HG03354 (cell line): ENCODE results near the gene PTRHD1.
"Not testable (repeated sequence)": the region's sequence is repeated elsewhere in the genome, so short reads cannot be mapped to it uniquely, and the experiment has no call there.

Source experiments
- ATAC-seq: cut with Tn5 transposase; IDR thresholded peaks from one replicate; pipeline ENCODE4 v1.9.1; 2021; ENCODE audit warnings: mild to moderate bottlenecking; ENCODE audit not compliant: unreplicated experiment, poor library complexity, severe bottlenecking

Gene PTRHD1, protein sequence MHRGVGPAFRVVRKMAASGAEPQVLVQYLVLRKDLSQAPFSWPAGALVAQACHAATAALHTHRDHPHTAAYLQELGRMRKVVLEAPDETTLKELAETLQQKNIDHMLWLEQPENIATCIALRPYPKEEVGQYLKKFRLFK

GRCh38 chr2:24792874-24793760 lies at the start of gene PTRHD1, which contains the start of gene CENPO:
Gene PTRHD1 (minus strand): TSS chr2:24793391. CDS start chr2:24793377, 14 bp downstream.
Gene CENPO (plus strand): TSS chr2:24793425. CDS start chr2:24793920, 495 bp downstream.
- ATAC-seq, result peak; percentile 95

- no peak for ATAC-seq
Measured at GRCh38 chr2:24842081-24843050, 49.2 kb upstream of the PTRHD1 start.

DNA sequence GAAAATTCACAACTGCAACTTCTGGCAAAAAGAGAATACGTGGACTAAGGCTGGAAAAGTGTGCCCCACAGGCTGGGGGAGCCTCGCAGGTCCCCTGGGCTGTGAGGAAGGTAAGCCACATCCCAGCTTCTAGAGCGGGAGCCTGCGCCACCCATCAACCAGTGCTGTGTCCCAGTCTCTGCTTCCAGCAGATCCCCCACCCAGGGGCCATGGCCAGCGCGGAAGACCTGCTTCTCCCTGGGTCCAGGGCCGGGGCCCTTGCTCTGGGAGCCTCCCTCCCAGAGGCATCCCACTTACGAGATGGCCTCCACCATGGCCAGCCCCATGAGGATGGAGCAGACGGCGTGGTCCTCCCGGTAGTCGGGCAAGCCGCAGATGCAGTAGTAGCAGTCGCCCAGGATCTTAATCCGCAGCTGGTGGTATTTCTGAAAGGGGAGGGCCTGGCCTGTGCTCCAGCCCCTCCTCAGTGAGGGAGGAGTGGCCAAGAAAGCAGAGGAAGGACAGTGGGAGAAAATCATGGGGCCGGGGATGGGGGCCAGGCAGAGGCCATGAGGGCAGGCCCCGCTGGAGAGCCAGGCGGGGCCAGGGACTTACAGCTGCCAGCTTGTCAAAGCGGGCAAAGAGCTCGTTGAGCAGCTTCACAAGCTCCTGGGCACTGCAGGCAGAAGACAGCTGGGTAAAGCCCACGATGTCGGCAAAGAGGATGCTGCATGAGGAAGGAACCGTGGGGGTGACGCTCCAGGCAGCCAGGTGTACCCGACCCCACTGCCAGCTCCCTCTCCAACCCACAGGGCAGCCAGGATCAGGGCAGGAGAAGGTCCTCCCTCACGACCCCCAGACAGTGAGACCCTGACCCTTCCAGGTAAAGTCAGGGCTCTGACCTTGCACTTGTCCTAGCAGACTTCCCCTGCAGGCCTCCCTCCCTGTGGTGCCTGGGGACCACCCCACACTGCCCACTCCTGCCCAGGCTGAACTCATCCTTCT lies 48.1 kb upstream of the PTRHD1 start:
- ATAC-seq, result no peak

DNA sequence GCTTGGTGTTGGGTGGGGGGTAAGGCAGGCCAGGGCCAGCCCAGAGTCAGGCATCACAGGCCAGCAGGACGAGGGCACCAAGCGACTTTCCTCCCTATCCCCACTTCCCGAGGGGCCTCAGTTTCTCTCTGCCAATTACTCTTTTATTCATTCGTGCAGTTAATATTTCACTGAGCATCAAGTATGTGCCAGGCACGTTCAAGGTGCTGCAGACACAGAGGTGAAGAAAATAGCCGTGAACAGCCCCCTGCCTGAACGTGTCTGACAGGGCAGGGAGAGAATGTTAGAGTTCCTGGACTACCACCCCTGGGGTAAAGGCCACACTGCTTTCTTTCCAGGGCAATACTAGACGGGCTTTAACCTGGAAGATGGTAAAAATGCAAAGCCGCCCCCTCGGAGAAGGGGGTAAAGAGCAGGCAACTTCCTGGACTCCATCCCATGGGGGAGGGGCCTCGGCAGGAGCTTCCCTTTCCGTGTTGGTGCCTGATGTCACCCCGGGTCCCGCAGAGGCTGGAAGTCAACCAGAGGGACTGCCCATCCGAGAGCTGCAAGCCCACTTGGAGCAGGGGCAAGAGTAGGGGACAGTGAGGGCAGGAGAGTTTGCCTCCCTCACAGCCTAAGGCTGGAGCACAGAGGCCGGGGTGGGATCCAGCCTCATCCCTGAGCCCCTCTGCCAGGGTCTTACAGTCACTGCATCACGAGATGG lies 47.1 kb upstream of the PTRHD1 start:
- ATAC-seq, result no peak

GRCh38 chr2:24839729-24840128 lies 46.5 kb upstream of the PTRHD1 start:
- ATAC-seq, result no peak

GRCh38 chr2:24838541-24838940 lies 45.4 kb upstream of the PTRHD1 start:
- no peak for ATAC-seq

GRCh38 chr2:24837996-24838513 lies 44.9 kb upstream of the PTRHD1 start:
- ATAC-seq, result no peak

DNA sequence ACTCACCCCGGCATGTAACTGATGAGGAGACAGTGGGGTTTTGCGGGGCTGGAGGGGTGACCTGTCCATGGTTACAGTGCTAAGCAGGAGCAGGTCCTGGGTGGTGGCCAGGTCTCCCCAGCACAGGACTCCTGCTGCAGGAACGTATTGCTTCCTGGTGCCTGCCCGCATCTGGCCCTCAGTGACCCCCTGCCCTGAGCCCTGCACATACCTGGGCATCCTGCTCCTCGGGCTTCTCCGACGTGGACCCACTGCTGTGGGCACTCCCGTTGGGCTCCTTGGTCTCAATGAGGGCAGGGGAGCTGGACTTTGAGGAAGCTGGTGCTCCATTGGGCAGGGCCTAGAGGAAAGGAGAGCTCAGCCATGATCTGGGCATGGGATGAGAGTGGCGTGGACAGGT lies 43.5 kb upstream of the PTRHD1 start:
- no peak for ATAC-seq

GRCh38 chr2:24836206-24836605 lies 43.0 kb upstream of the PTRHD1 start:
- no peak for ATAC-seq

GRCh38 chr2:24835411-24835810 lies 42.2 kb upstream of the PTRHD1 start:
- not testable (repeated sequence) for ATAC-seq

DNA sequence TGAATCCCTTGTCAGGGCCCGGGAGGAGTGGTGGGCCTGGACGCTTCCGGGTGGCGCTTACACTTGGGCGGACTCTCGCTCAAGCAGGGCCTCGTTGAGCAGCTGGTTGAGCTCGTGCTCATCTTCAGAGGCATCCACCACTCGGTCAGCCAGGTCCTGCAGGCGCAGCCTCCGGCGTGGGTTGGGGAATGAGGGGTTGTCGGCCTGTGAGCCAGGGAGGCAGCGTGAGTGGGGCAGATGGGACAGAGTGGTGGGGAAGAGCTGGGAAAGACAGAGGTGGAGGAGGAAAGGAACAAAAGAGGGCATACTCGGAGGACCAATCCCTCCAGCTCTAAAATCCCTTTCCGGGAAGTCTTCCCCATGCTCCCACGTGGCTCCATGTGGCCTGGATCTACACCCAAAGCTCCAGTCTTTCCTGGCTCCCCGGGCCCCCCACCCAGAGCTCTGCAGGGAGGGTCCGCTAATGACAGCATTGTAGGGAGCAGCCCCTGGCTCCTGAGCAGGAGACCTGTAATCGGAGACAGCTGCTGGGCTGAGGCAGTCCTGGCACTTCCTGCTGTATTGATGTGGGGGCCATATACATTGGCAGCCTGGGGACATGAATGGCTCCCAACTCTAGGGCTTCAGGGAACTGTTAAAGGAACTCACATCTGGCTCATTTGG lies 41.7 kb upstream of the PTRHD1 start:
- ATAC-seq, result no peak

GRCh38 chr2:24833821-24834732 lies 40.9 kb upstream of the PTRHD1 start:
- no peak for ATAC-seq

DNA sequence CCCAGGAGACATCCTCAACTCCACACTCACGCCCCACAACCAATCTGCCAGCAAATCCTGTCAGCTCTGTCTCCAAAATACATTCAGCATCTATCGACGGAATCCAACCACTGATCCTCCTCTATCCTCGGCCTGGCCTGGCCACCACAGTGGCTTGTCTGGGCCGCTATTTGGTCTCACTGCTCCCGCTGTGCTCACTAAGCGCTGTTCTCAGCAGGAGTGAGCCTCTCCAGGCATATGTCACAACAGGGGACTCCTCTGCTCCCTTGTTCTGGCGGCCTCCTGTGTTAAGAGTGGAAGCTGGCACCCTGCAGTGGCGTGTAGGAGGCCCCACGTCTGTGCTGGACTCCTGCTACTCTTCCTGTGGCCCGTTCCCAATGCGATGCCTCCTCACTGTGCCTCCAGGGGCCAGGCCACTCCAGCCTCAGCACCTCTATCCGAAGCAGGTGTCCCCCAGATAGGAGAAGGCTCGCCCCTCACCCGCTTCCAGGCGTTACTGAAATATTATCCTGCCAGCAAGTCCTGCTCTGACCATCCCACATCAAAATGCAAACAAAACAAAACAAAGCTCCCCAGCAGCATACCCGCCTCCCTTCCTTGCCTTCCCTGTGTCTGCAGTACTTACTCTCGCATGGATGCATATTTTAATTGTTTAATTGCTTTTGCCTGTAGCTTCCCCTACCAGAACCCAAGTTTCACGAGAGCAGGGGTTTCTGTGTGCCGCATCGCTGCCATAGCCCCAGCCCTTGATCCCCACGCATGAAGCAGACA lies 39.9 kb upstream of the PTRHD1 start:
- no peak for ATAC-seq

DNA sequence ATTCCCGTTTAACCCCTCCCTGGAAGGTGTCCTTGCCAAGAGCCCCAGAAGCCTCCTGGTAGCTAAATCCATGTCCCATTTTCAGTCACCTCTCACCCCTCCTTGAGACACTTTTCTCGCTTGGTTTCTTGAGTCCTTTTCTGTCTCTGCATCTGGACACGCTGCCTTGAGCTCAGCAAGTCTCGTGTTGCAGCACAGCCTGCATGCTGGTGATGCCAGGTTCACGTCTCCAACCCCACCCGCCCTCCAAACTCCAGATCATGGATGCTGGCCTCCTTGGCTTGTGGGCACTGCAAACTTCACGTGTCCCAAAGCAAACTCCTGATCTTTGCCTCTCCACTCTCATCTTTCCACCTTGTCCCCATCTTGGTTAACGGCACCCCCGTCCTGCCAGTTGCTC lies 39.3 kb upstream of the PTRHD1 start:
- ATAC-seq, result no peak

GRCh38 chr2:24832073-24832461 lies 38.9 kb upstream of the PTRHD1 start:
- no peak for ATAC-seq
